ENCODE results near the gene RFLNA.

GRCh38 chr12:124363353-124363965 lies 68.6 kb downstream of the RFLNA start:
- no peak for TF ChIP-seq POLR2A (IDR thresholded peaks at IDR 0.05)
- TF ChIP-seq CTCF (IDR thresholded peaks at IDR 0.05) = no peak

Measured in suprapubic skin (tissue), 3 donors.